Measurements from ENCODE around the gene BCL2L14. TPM values are rescaled to one million over a fixed set of nuclear protein-coding genes. Genes with fewer than 3 reads are reported as not detected.

BCL2L14 gene
- total and polyA plus RNA-seq, 9 of the 15 experiments (the other 6 are each of a cell fraction or from before 2014, with no cell fraction given): not detected

GRCh38 chr12:12138203-12139154, 67.7 kb downstream of the BCL2L14 start:
- FAIRE-seq: no peak
- H2AFZ ChIP-seq (ENCODE audit: low read depth, low read length): no peak overlapping the region
- in situ Hi-C loops (cut with MboI) (no loop called here), intact Hi-C loops (cut with micrococcal nuclease) (no loop called here)
- no peak for DNase-seq (ENCODE audit: extremely low read depth in 1 of 4, low spot score in 3 of 4)
- H3K27ac ChIP-seq (ENCODE audit: extremely low read depth, low read depth, low read length): no peak overlapping the region
- WGBS (ENCODE audit: insufficient coverage, low coverage, missing lambda C conversion rate): 69% methylated on average over 3 of the region's 3 CpGs
- H3K9me3 ChIP-seq (replicated peaks; ENCODE audit: control insufficient read depth, insufficient read depth, low read depth, low read length): no peaks in the 10 kb centered on the region
- H3K27me3 ChIP-seq (ENCODE audit: control insufficient read depth in 2 of 2, insufficient read depth in 2 of 2, low read length in 2 of 2): no peaks in the 10 kb centered on the region
- H3K4me2 ChIP-seq (ENCODE audit: insufficient read depth, low read length): no peak overlapping the region
- TF ChIP-seq ZBTB49 (CRISPR knock-in tag; IDR thresholded peaks at IDR 0.05; ENCODE audit: borderline replicate concordance) (no peak), NFE2 (IDR thresholded peaks at IDR 0.05; ENCODE audit: low read depth) (no peak)
- H3K4me3 ChIP-seq: no peak overlapping the region
- H3K36me3 ChIP-seq (ENCODE audit: control insufficient read depth, insufficient read depth, low read length): peaks cover 15% of the 10 kb centered on the region; the same call in 2 of the 3 replicates
- no peak overlapping the region for H3K9ac ChIP-seq (ENCODE audit: insufficient read depth in 1 of 2, low read depth in 2 of 2, low read length in 2 of 2)
- H4K20me1 ChIP-seq (replicated peaks; ENCODE audit: control insufficient read depth, insufficient read depth, low read length): no peaks in the 10 kb centered on the region
- no peaks in the 10 kb centered on the region for H3K9me1 ChIP-seq (ENCODE audit: control insufficient read depth, insufficient read depth, low read length)
- no peaks in the 10 kb centered on the region for H3K79me2 ChIP-seq (ENCODE audit: control insufficient read depth, insufficient read depth, low read length)
- ATAC-seq: no peak
- no TSS peak for BruUV-seq (replicated peaks)
- ChIA-PET CTCF (ENCODE audit: low intra/inter-chr PET ratio) (no interaction called here), POLR2A (no interaction called here)
- no peaks in the 10 kb centered on the region for H3K4me1 ChIP-seq (replicated peaks in 1 of 2; ENCODE audit: control insufficient read depth in 2 of 2, insufficient read depth in 2 of 2, low read length in 2 of 2)

Measured in K562 (cell line).